Pulmonary artery endothelial cell (primary cell): ENCODE results near the gene CNKSR1. TPM values are rescaled to one million over a fixed set of nuclear protein-coding genes. Genes with fewer than 3 reads are reported as not detected.

Experiments
- DNase-seq: peaks from one replicate; pipeline ENCODE4 v3.0.0-alpha.2; 2011; ENCODE audit warnings: low read depth, low spot score
- total RNA-seq: library from RNA; depleted of rRNA; stranded (reverse); fragments of >200 nt; gene quantifications from 2 replicates; pipeline ENCODE4 v1.2.3, GENCODE V29; 2014

The CNKSR1 gene
- total RNA-seq, 1 donor from 2014 or later, result not detected

DNA sequence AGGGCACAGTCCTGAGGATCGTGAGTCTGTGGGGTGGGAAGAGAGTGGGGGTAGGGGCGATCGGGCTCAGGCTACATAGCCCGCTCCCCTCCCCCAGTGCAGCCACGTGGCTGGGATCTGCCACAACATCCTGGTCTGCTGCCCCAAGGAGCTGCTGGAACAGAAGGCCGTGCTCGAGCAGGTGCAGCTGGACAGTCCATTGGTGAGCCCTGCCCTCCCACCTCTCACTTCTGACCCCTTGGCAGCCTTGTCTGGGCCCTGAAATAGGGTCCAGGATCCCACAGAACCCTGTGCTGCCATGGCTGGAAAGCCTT, 5.0 kb downstream of the CNKSR1 start:
- no peak for DNase-seq

DNA sequence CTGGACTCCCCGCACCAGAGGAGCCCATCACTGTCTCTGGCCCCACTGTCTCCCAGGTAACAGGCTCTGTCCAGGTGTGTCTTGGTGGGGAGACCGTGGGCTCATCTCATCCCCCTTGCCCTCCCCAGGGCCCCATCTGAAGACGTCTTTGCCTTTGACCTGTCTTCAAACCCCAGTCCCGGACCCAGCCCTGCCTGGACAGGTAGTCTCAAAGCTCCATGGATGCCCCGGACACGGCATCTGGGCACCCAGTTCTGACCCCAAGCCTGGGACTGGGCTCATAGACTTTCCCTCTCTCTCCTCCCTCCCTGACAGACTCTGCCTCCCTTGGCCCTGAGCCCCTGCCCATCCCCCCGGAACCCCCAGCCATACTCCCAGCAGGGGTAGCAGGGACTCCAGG, 6.8 kb downstream of the CNKSR1 start:
- DNase-seq, result no peak

DNA sequence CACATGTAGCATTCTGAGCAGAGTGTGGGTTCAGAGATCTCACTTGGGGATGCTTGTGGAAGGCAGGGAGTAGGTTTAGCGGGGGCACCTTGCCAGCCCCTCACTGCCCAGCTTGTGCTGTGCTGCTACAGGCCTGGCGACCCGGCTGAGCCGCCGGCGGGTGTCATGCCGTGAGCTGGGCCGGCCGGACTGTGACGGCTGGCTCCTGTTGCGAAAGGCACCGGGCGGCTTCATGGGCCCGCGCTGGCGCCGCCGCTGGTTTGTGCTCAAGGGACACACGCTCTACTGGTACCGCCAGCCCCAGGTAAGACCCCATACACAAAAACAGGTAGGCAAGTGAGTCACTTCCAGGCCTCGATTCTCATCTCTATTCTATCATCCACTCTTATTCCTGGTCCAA, 7.6 kb downstream of the CNKSR1 start:
- DNase-seq, result no peak

DNA sequence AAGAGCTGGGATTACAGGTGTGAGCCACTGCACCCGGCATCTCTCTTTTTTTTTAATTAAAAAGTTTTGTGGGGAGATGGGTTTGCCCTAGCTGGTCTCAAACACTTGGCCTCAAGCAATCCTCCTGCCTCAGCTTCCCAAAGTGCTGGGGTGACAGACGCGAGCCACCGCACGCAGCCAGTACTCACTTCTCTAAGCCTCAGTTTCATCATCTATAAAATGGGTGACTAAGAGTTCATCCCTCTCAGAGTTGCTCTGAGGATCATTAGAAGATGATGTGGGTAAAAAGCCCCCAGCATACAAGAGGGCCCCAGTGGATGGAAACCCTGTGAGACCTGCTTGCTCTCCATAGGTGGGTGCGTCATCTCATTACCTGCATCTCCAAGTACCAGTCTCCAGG, 10.6 kb downstream of the CNKSR1 start:
- DNase-seq, result no peak

DNA sequence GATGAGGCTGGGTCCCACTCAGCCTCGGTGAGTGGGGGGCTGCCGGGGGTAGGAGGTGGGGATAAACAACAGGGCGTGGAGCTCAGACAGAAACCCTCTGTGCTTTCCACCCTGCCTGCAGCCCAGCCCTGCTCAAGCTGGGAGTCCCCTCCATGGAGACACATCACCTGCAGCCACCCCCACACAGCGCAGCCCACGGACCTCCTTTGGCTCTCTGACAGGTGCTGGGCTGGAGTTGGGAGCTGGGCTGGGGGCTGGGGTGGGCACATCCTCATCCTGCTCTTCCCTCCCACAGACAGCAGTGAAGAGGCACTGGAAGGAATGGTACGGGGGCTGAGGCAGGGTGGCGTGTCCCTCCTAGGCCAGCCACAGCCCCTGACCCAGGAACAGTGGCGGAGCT, 11.2 kb downstream of the CNKSR1 start:
- no peak for DNase-seq

DNA sequence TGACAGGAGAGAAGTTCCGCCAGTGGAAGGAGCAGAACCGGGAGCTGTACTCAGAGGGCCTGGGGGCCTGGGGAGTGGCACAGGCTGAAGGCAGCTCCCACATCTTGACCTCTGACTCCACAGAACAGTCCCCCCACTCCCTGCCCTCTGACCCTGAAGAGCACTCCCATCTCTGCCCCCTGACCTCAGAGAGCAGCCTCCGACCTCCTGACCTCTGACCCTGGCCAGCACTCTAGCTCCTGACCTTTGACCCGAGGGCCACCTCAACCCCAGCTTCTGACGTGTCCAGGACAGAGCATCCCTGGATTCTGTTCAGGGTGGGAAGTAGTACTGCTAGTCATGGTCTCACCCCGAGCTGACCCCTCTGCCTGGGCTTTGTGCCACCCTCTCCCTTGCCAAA, 12.0 kb downstream of the CNKSR1 start:
- no peak for DNase-seq

DNA sequence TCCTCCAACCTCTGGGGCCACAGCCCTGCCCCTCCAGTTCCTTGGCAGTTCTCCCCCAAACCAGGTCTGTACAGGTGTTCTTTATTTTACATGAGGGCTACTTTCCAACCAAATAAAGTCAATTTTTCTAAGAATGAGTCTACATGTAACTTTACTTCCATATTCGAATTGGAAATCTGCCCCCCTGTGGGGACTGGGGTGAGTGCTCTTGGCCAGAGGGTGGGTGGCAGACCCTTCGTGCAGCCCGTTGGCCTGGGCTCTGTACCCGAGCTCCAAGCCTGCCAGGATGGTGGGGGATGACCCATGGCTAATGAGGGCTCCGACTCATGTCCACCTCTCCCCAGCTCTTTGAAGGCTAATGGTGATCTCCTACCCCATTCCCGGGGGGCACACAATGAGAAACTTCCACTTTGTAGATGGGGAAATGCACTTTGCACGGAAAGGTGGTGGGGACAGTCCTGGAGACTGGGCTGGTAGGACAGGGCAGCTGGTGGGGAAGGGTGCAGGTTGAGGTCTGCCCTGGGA, 12.5 kb downstream of the CNKSR1 start:
- no peak for DNase-seq

DNA sequence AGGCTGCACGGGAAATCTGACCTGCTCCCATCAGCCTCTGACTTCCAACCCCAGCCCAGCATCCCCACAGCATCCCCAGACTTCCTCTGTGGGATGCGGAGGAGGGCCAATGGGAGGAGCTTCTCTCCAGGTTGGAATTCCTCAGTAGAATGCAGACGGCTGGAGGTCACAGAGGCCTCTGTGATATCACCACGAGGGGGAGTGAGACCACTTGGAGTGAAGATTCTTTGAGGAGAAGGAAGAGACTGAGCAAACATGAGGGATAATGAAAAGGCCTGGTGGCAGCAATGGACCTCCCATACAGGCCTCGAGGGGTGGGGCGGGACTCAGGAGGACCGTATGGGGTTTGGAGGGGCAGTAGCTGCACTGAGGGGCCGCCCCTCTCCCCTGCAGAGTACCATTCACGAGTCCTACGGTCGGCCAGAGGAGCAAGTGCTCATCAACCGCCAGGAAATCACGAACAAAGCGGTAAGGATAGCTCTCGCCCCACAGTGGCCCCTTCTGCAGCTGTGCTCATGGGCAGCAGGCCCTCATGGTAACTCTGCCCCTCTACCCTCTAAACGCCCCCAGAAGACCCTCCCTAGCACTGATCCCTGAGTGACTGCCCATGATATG, 13.2 kb downstream of the CNKSR1 start, which contains the start of gene CATSPER4:
Gene CATSPER4, plus strand, starts transcription at position 230 of the 615 bp plus-strand sequence. Its CDS starts 26 bp downstream, at position 256.
- DNase-seq, result no peak

DNA sequence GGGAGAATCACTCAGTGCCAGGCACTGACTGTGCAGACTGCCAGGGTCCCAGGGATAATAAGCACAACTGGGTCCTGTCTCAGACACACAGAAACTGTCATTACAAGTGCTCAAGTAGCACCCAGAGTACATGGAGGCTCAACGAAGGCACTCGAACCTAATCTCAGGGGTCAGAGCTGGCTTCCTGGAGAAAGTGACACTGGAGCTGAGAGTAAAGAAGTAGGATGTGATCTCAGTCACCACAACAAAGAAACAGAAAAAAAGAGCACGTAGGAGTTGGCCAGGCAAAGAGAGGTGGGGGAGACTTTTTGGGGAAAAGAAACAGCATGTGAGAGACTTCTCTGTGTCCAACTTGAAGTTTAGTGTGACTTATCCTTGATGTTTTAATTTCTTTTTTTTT, 14.4 kb downstream of the CNKSR1 start:
- DNase-seq, result no peak

DNA sequence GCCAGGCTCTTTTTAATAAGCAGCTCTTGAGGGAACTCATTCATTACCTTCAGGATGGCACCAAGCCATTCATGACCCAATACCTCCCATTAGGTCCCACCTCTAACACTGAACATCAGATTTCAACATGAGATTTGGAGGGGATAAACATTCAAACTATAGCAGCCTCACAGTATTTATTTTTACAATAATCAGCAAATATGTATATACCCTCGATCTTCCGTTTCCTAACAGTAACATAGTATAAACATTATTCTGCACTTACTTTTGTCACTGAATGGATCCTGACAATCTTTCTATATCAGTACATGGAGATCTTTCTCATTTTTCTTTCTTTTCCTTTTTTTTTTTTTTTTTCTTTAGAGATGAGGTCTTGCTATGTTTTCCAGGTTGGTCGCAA, 18.5 kb downstream of the CNKSR1 start:
- DNase-seq, result no peak

DNA sequence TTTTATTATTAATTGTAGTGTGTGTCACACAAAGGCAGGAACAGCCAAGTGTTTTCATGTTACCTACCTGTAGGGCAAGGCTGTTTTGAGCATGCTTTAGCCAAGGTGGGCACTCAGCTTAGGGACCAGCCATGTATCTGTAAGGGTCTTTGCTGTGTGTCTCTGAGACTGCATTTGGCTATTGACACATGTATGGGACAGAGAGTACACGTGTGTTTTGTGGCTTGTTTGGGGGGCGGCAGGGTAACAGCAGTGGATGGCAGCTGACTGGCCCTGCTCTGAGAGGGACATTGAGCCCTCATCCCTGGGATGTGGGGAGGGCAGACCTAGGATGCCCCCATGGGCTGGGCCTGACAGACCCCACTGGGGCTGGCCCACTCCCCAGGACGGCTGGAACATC, 20.0 kb downstream of the CNKSR1 start:
- no peak for DNase-seq

DNA sequence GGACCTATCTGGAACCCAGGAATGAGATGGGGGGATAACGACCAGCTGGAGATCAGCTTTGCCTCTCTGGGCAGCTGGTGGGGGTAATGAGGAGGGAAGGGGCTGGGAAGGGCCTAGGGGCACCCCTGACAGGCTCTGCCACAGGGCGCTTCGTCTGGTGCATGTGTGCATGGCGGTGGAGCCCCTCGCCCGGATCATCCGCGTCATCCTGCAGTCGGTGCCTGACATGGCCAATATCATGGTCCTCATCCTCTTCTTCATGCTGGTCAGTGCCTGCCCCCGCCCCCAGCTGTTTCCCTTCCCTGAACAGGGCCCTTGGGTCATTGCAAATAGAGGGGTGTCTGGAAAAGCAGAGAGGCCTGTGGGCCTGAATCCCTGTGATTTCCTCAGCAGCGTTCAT, 20.5 kb downstream of the CNKSR1 start:
- DNase-seq, result no peak

DNA sequence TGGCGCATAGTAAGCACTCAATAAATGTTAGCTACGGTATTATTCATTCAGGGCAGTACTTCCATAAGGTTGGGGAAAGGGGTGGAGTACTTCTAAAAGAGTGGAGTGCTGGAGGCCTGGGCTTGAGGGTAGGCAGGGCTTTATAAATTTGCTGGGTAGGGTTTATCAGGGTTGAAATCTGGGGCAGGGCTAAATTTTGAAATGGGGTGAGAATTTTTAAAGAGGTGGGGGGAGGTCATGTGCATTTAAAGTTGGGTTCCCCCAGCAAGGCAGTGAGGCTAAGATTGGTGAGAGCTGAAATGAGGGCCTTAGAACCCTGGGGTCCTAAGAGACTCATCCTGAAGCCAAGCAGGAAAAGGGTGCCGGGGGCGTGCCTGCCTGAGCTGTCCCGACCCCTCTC, 23.1 kb downstream of the CNKSR1 start:
- DNase-seq, result no peak

DNA sequence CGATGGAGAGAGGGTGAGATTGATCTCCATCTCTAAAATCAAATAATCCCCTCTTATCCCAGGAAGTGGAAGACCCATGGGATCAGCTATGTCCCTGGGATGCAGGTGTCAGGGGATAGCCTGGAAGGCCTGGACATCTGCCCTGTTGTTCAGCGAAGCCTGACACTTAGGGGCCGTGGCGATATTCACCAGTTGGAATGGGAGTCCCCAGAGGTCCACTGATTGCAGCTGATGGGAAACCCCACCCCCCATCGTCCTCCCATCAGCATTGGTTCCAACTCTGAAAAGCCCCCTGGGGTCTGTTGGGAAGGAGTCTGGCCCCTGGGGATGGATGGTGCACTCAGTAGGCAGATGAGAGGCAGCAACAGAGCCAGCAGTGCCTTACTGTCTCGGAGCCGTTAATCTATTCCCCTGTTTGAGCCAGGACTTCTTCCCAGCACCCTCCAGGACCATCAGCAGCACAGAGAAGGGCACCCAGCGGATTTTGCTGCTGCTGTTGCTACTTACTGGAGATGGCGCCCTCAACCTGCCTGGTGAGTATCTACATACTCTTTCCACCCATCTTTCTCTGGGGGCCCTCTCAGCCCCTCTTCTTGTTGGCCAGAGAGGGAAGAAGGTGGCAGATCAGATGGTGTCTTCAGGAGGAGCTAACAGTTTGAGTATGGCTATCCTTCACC, 26.5 kb downstream of the CNKSR1 start:
- no peak for DNase-seq

DNA sequence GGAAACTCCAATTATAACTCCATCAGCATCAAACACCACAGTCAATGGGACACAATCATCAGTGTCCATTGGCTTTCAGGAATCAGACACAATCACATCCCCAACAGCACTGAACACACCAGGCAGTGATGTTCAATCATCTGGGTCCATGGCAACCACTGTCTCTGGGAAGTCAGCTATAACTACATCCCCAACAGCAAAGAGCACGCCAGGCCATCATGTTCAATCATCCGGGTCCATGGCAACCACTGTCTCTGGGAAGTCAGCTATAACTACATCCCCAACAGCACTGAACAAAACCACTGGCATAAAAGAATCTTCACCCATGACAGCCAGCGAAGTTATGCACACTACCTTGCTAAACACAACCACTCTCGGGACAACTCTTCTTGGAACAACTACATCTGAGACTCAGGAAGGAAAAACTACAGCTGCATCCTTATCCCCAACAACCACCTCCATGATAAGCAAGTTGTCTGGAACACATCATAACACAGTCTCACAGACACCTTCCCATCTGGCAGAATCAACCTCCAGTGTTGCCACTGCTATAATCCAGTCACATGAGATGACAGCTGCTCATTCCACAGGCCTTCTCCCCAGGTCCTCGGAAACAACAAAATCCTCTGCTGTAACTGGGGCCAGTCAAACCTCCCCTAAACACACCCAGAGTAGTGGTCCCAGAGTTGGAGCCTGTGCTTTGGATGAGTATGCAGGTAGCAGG, 33.0 kb downstream of the CNKSR1 start:
- DNase-seq, result no peak

DNA sequence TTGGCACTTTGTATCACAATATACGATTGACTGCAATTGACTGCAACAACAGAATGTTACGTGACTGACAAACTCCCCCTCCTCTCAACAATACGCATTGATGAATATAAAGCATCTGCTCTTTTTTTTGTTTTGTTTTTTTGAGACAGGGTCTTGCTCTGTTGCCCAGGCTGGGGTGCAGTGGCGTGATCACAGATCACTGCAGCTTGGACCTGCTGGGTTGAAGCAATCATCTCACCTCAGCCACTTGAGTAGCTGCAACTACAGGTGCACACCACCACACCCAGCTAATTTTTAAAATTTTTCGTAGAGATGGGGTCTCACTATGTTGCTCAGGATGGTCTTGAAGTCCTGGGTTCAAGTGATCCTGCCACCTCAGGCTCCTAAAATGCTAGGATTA, 35.4 kb downstream of the CNKSR1 start:
- no peak for DNase-seq

DNA sequence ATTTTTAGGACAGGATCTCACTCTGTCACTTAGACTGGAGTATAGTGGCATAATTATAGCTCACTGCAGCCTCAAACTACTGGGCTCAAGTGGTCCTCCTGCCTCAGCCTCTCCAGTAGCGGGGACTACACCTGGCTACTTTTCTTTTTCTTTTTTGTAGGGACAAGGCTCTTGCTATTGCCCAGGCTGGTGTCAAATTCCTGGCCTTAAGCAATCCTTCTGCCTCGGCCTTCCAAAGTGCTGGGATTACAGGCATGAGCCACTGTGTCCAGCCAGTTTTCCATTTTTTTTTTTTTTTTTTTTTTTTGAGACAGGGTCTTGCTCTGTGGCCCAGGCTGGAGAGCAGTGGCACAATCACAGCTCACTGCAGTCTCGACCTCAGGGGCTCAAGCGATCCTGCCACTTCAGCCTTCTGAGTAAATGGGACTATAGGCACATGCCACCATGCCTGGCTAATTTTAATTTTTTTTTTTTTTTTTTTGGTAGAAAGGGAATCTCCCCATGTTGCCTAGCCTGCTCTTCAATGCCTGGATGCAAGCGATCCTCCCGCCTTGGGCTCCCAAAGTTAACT, 36.1 kb downstream of the CNKSR1 start:
- DNase-seq, result no peak

DNA sequence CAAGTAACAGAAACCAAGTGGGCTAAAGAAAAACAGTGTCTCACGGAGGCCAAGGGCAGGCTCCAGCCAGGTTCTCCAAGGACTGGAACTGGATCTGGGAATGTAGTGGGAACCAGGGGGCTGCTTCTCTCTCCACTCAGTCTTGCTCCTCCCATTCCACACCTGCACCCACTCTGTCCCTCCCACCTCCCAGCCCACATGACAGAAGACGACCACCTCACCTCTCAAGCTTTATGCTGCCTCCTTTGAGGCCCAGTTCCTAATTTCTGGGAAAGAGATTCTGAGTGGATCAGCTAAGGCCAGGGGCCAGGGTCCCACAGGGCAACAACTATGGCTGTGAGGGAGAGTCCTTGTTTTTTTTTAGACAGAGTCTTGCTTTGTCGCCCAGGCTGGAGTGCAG, 38.0 kb downstream of the CNKSR1 start:
- no peak for DNase-seq

DNA sequence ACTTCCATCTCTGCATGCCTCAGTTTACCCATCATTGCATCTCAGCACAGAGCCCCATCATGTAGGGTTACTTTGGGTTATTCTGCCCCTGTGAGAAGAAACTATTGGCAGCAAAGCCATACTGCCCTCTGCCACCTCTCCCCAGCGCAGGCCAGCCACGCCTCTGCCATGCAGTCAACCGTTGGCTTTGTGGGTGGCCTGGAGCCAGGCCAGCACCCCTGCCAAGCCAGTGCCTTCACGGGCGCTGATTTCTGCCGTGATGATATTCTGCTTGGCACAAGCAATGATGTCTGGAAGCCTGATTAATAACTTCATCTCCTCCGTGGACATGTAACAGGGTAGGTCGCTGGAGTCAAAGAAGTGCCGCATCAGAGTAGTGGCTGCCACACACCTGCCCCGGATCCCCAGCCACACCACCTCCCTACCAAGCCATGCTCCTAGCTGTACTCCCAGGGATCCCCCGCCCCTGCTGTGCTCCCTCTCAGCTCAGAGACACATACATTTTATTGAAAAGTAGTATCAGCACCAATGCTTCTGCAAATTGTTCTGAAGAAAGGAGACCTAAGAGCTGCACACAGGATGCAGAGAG, 41.7 kb downstream of the CNKSR1 start:
- no peak for DNase-seq

DNA sequence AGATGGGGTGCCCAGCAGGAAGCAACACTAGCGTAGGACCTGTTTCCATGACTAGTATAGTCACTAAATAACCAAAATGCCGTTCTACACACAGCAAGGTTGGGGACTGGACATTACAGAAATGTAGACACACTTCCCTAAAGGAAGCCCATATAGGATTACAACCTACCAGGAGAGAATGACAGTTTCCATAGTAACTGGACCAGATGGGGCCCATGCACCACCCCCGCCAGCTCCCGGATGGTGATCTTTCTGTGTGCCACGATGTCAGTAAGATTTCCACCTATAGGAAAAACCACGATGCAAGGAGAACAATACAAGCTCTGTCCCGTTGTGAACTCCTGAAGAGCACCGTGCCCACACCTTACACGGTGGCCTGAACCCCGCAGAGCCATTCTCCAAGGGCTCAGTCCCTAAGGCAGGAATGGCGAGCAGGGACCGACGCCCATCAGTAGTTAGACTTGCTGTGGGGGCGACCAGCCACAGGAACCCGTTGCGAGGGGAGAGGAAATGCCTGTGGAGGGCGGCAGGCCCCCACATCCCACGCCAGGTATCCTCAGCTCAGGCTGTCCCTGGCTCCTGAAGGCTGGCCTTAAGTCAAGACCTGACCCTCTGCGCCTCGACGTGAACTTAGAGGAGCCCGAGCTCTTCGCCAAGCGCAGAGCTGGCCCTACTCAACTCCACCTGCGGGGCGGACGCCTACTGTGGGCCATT, 43.1 kb downstream of the CNKSR1 start:
- DNase-seq, result no peak

DNA sequence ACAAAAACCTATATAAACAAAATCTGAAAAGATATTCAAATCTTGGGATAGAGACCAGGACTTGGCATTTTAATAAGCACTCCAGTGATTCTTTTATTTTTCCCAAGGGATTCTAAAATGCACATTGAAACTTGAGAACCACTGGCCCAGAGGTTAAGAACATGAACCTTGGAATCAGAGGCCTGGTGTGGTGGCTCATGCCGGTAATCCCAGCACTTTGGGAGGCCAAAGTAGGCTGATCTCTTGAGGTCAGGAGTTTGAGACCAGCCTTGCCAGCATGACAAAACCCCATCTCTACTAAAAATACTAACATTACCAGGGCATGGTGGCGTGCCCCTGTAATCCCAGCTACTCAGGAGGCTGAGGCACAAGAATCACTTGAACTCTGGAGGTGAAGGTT, 43.8 kb downstream of the CNKSR1 start:
- no peak for DNase-seq
